IMR-90 (cell line): ENCODE results near the gene TERB1. TPM values are rescaled to one million over a fixed set of nuclear protein-coding genes. Genes with fewer than 3 reads are reported as not detected.

Experiments
- ATAC-seq: fragments of 200-7000 bp; cut with Tn5 transposase; 2 replicates; pipeline ENCODE4 v1.9.1; 2020; ENCODE audit warnings: low read depth, mild to moderate bottlenecking, moderate library complexity
- BruUV-seq: library from RNA; stranded (reverse); fragments of 400-500 nt; replicated peaks from 2 replicates; lab custom pipeline; 2021; lab: Mats Ljungman, UMichigan
- CTCF ChIA-PET: fragments of 300-600 bp; formaldehyde crosslinking; extraction: SDS; loops from one replicate; lab custom pipeline; 2021; ENCODE audit warnings: antibody characterized with exemption; lab: Yijun Ruan, JAX
- POLR2A ChIA-PET: fragments of 300-600 bp; sonication (Branson Sonifier 250); formaldehyde crosslinking; loops from one replicate; lab custom pipeline; 2022; ENCODE audit warnings: antibody characterized with exemption; ENCODE audit not compliant: unreplicated experiment; lab: Charles Lee
- DNase-seq: peaks from one replicate; pipeline ENCODE4 v3.0.0; 2013
- H2AFZ ChIP-seq: replicated peaks from 2 replicates; pipeline ENCODE3; 2013; ENCODE audit warnings: low read length, mild to moderate bottlenecking; ENCODE audit not compliant: poor library complexity
- H2AK5ac ChIP-seq: 2 replicates; pipeline ENCODE4 v1.6.1; 2013; ENCODE audit warnings: low read depth, low read length, inconsistent platforms
- H2AK9ac ChIP-seq: replicated peaks from 2 replicates; pipeline ENCODE3; 2013; ENCODE audit warnings: mild to moderate bottlenecking, low read depth, low read length, moderate library complexity; ENCODE audit not compliant: poor library complexity
- H2BK120ac ChIP-seq: 2 replicates; pipeline ENCODE4 v1.6.1; 2013; ENCODE audit warnings: low read depth, low read length, inconsistent platforms
- H2BK15ac ChIP-seq: 3 replicates; pipeline ENCODE4 v1.6.1; 2013; ENCODE audit warnings: low read depth, low read length, inconsistent platforms
- H2BK20ac ChIP-seq: 2 replicates; pipeline ENCODE4 v1.6.1; 2013; ENCODE audit warnings: low read depth, mild to moderate bottlenecking, inconsistent platforms, low read length, moderate library complexity
- H2BK5ac ChIP-seq: 2 replicates; pipeline ENCODE4 v1.6.1; 2013; ENCODE audit warnings: mild to moderate bottlenecking, low read depth, low read length, inconsistent platforms; ENCODE audit not compliant: poor library complexity, severe bottlenecking
- H3K14ac ChIP-seq: replicated peaks from 2 replicates; pipeline ENCODE4 v1.6.1; 2013; ENCODE audit warnings: low read depth, low read length, inconsistent platforms
- H3K18ac ChIP-seq: 2 replicates; pipeline ENCODE4 v1.6.1; 2013; ENCODE audit warnings: low read depth, low read length, control low read depth
- H3K23ac ChIP-seq: 2 replicates; pipeline ENCODE4 v1.6.1; 2013; ENCODE audit warnings: low read depth, low read length, inconsistent platforms
- H3K27ac ChIP-seq: 2 replicates; pipeline ENCODE4 v1.5.1; 2013; ENCODE audit warnings: mild to moderate bottlenecking, control low read depth, low read length; ENCODE audit not compliant: insufficient read depth
- H3K27me3 ChIP-seq: 2 replicates; pipeline ENCODE4 v1.6.1; 2013; ENCODE audit warnings: low read length; ENCODE audit not compliant: control insufficient read depth, insufficient read depth
- H3K36me3 ChIP-seq: 2 replicates; pipeline ENCODE4 v1.6.1; 2013; ENCODE audit warnings: low read length, mixed read lengths; ENCODE audit not compliant: control insufficient read depth, insufficient read depth
- H3K4ac ChIP-seq: 2 replicates; pipeline ENCODE4 v1.6.1; 2013; ENCODE audit warnings: low read depth, low read length, inconsistent platforms
- H3K4me1 ChIP-seq: 2 replicates; pipeline ENCODE4 v1.6.1; 2013; ENCODE audit warnings: low read length, mixed read lengths; ENCODE audit not compliant: control insufficient read depth, insufficient read depth
- H3K4me2 ChIP-seq: 2 replicates; pipeline ENCODE4 v1.6.1; 2013; ENCODE audit warnings: low read depth, mild to moderate bottlenecking, control low read depth, low read length, moderate library complexity
- H3K4me3 ChIP-seq: 2 replicates; pipeline ENCODE4 v1.5.1; 2013; ENCODE audit warnings: low read depth, mild to moderate bottlenecking, control low read depth, low read length, moderate library complexity; ENCODE audit not compliant: insufficient read depth
- H3K56ac ChIP-seq: 2 replicates; pipeline ENCODE4 v1.6.1; 2013; ENCODE audit warnings: low read length, inconsistent platforms; ENCODE audit not compliant: insufficient read depth; ENCODE audit errors: extremely low read depth
- H3K79me1 ChIP-seq, 2 experiments: 2 replicates each; pipeline ENCODE4 v1.6.1; 2013; ENCODE audit warnings: low read length in 2 of 2, inconsistent platforms in 1 of 2, low read depth in 1 of 2
- H3K9ac ChIP-seq: 2 replicates; pipeline ENCODE4 v1.6.1; 2013; ENCODE audit warnings: low read depth, low read length, control low read depth
- H3K9me1 ChIP-seq: 2 replicates; pipeline ENCODE4 v1.6.1; 2013; ENCODE audit warnings: low read length, inconsistent platforms; ENCODE audit not compliant: insufficient read depth
- H3K9me3 ChIP-seq: 2 replicates; pipeline ENCODE4 v1.6.1; 2013; ENCODE audit warnings: low read length; ENCODE audit not compliant: control insufficient read depth, insufficient read depth
- H4K20me1 ChIP-seq: 2 replicates; pipeline ENCODE4 v1.6.1; 2013; ENCODE audit warnings: low read length, inconsistent platforms; ENCODE audit not compliant: insufficient read depth
- H4K5ac ChIP-seq: 2 replicates; pipeline ENCODE4 v1.6.1; 2013; ENCODE audit warnings: mild to moderate bottlenecking, low read depth, low read length, control low read depth
- H4K8ac ChIP-seq, 2 experiments: 2 replicates each; pipeline ENCODE4 v1.6.1; 2013; ENCODE audit warnings: low read depth in 2 of 2, low read length in 2 of 2, control low read depth in 1 of 2, inconsistent platforms in 1 of 2
- H4K91ac ChIP-seq: 2 replicates; pipeline ENCODE4 v1.6.1; 2013; ENCODE audit warnings: low read depth, low read length, inconsistent platforms; ENCODE audit not compliant: insufficient read depth
- ELK1 ChIP-seq: fragments of 150-350 bp; IDR thresholded peaks from 2 replicates; pipeline ENCODE4 v1.6.1; 2016; ENCODE audit warnings: low read depth, mild to moderate bottlenecking, low read length, moderate library complexity, borderline replicate concordance
- FOS ChIP-seq: fragments of 150-350 bp; IDR thresholded peaks from 2 replicates; pipeline ENCODE4 v1.6.1; 2016; ENCODE audit warnings: low read depth, low read length
- MAZ ChIP-seq: IDR thresholded peaks from 2 replicates; pipeline ENCODE4 v1.6.1; 2012; ENCODE audit warnings: low read depth, mild to moderate bottlenecking, low read length, improper control_type of control experiment, moderate library complexity, borderline replicate concordance
- NFE2L2 ChIP-seq: fragments of 150-350 bp; IDR thresholded peaks from 2 replicates; pipeline ENCODE4 v1.6.1; 2016; ENCODE audit warnings: low read depth, mild to moderate bottlenecking, low read length
- POLR2A ChIP-seq: IDR thresholded peaks from 2 replicates; pipeline ENCODE4 v1.6.1; 2012; ENCODE audit warnings: mild to moderate bottlenecking, low read depth, low read length
- RAD21 ChIP-seq: IDR thresholded peaks from 2 replicates; pipeline ENCODE4 v1.6.1; 2012; ENCODE audit warnings: low read length, improper control_type of control experiment
- RCOR1 ChIP-seq: IDR thresholded peaks from 2 replicates; pipeline ENCODE4 v1.6.1; 2012; ENCODE audit warnings: mild to moderate bottlenecking, low read length, improper control_type of control experiment; ENCODE audit not compliant: insufficient replicate concordance
- RFX5 ChIP-seq: IDR thresholded peaks from 2 replicates; pipeline ENCODE4 v1.8.0; 2012; ENCODE audit warnings: low read depth, mild to moderate bottlenecking, low read length, moderate library complexity
- SMC3 ChIP-seq: fragments of 150-350 bp; IDR thresholded peaks from 2 replicates; pipeline ENCODE4 v1.6.1; 2016; ENCODE audit warnings: low read depth, mild to moderate bottlenecking, antibody characterized with exemption, low read length, moderate library complexity
- USF2 ChIP-seq: fragments of 150-350 bp; IDR thresholded peaks from 2 replicates; pipeline ENCODE4 v1.6.1; 2017; ENCODE audit warnings: mild to moderate bottlenecking, antibody characterized with exemption, low read length, low read depth
- WGBS, 2 experiments: methylation state at CpG; one replicate each; pipeline versions ENCODE4 v1.1.5 to v1.1.7; 2013; ENCODE audit warnings: missing lambda C conversion rate in 2 of 2; ENCODE audit not compliant: insufficient read length in 1 of 2; ENCODE audit errors: extremely low coverage in 2 of 2; 5-methylcytosine and 5-hydroxymethylcytosine counted together
- dilution Hi-C: fragments of 300-500 bp; cut with HindIII; formaldehyde crosslinking; loops from one replicate; pipeline ENCODE4 v1.14.3; 2018; ENCODE audit warnings: low sequenced_read_pairs; ENCODE audit not compliant: unreplicated experiment
- in situ Hi-C: fragments of 300-500 bp; cut with MboI; formaldehyde crosslinking; loops from 3 replicates; pipeline ENCODE4 v1.14.3; 2019; ENCODE audit warnings: low sequenced_read_pairs, inconsistent platforms, mixed read lengths
- intact Hi-C: fragments of 100-400 bp; cut with micrococcal nuclease; formaldehyde crosslinking; loops from 2 replicates; pipeline ENCODE4 v1.10.0; 2022
- polyA plus RNA-seq, 3 experiments: library from polyadenylated mRNA; depleted of rRNA; stranded (reverse); fragments of >200 nt; gene quantifications; 2 replicates each; pipeline ENCODE4 v1.2.3, GENCODE V29; 2012; ENCODE audit warnings: low replicate concordance in 1 of 3
- total RNA-seq: library from RNA; depleted of rRNA; stranded (reverse); fragments of >200 nt; gene quantifications from 2 replicates; pipeline ENCODE4 v1.2.3, GENCODE V29; 2012

TERB1 gene
- total and polyA plus RNA-seq, 2 of the 4 experiments (the other 2 are of a cell fraction): not detected

GRCh38 chr16:66713076-66713475, 88.3 kb downstream of the TERB1 start:
- ATAC-seq (no peak), DNase-seq (no peak)
- H3K36me3 ChIP-seq: no peaks in the 10 kb centered on the region
- no peak overlapping the region for H2AFZ ChIP-seq
- no peak overlapping the region for H2BK15ac ChIP-seq
- H2BK5ac ChIP-seq: no peak overlapping the region
- POLR2A ChIA-PET: interaction anchor here (0.8 kb wide), 1 partner anchor 207 kb away, joined by 5 read pairs; no protein-coding TSS in a partner anchor
- H3K9me1 ChIP-seq: peaks cover 6% of the 10 kb centered on the region
- H3K4me2 ChIP-seq: no peak overlapping the region
- CTCF ChIA-PET: interaction anchor here (0.6 kb wide), 1 partner anchor 206 kb away, joined by 3 read pairs; no protein-coding TSS in a partner anchor
- H3K18ac ChIP-seq: no peak overlapping the region
- WGBS, 2 experiments: no CpG with 5 or more reads among the region's 2 CpGs
- no peak overlapping the region for H4K5ac ChIP-seq
- intact Hi-C loops (no loop called here), dilution Hi-C loops (no loop called here), in situ Hi-C loops (no loop called here)
- H2AK9ac ChIP-seq: no peak overlapping the region
- H3K4me1 ChIP-seq: peaks cover 5% of the 10 kb centered on the region
- no peak overlapping the region for H3K27ac ChIP-seq
- H4K20me1 ChIP-seq: peaks cover 3% of the 10 kb centered on the region; the same call in 1 of the 2 replicates
- H3K4ac ChIP-seq: no peak overlapping the region
- no peak overlapping the region for H4K8ac ChIP-seq
- peaks cover 5% of the 10 kb centered on the region for H3K9me3 ChIP-seq
- no TSS peak for BruUV-seq
- H3K9ac ChIP-seq: no peak overlapping the region
- H3K56ac ChIP-seq: no peak overlapping the region
- H2BK120ac ChIP-seq: no peak overlapping the region
- no peak overlapping the region for H4K91ac ChIP-seq
- H3K27me3 ChIP-seq: no peaks in the 10 kb centered on the region
- no peak overlapping the region for H2BK20ac ChIP-seq
- H3K23ac ChIP-seq: no peak overlapping the region
- TF ChIP-seq MAZ (no peak), SMC3 (no peak), RCOR1 (no peak), POLR2A (no peak), FOS (no peak), ELK1 (no peak), NFE2L2 (no peak), RAD21 (no peak), RFX5 (no peak), USF2 (no peak)
- no peak overlapping the region for H3K4me3 ChIP-seq
- no peak overlapping the region for H2AK5ac ChIP-seq
- no peak overlapping the region for H3K14ac ChIP-seq
- H3K79me1 ChIP-seq: peaks cover 0 to 2% of the 10 kb centered on the region in 2 experiments; a peak in 1 of 4 replicates
